Trophoblast cell (in vitro differentiated cells and primary cell): Measurements from ENCODE around the gene MRPS9.

Experiments used
- DNase-seq, 2 donors: peaks; one replicate each; pipeline ENCODE4 v3.0.0-alpha.2; 2016
- H2AFZ ChIP-seq: 2 replicates; pipeline ENCODE4 v1.6.1; 2013; ENCODE audit warnings: low read length, moderate library complexity, mild to moderate bottlenecking; ENCODE audit not compliant: insufficient read depth, poor library complexity
- H2AK5ac ChIP-seq: 2 replicates; pipeline ENCODE4 v1.6.1; 2013; ENCODE audit warnings: mild to moderate bottlenecking, low read length
- H2BK120ac ChIP-seq: 2 replicates; pipeline ENCODE4 v1.6.1; 2013; ENCODE audit warnings: low read length, mild to moderate bottlenecking, moderate library complexity; ENCODE audit not compliant: insufficient read depth, poor library complexity
- H2BK12ac ChIP-seq: 2 replicates; pipeline ENCODE4 v1.6.1; 2013; ENCODE audit warnings: mild to moderate bottlenecking, low read length, moderate library complexity
- H2BK5ac ChIP-seq: 2 replicates; pipeline ENCODE4 v1.6.1; 2013; ENCODE audit warnings: low read length, low read depth, moderate library complexity, mild to moderate bottlenecking; ENCODE audit not compliant: poor library complexity
- H3K14ac ChIP-seq: 2 replicates; pipeline ENCODE4 v1.6.1; 2013; ENCODE audit warnings: mild to moderate bottlenecking, low read length
- H3K18ac ChIP-seq: 2 replicates; pipeline ENCODE4 v1.6.1; 2013; ENCODE audit warnings: mild to moderate bottlenecking, low read length
- H3K23ac ChIP-seq: 2 replicates; pipeline ENCODE4 v1.6.1; 2013; ENCODE audit warnings: low read length
- H3K27ac ChIP-seq: 2 replicates; pipeline ENCODE4 v1.5.1; 2013; ENCODE audit warnings: low read depth, mild to moderate bottlenecking, inconsistent platforms, low read length, moderate library complexity
- H3K27me3 ChIP-seq: 2 replicates; pipeline ENCODE4 v1.6.1; 2013; ENCODE audit warnings: inconsistent platforms, mild to moderate bottlenecking, low read length, moderate library complexity; ENCODE audit not compliant: insufficient read depth
- H3K36me3 ChIP-seq, 2 experiments: 1 replicate in 1 of 2; 2 replicates in 1 of 2; pipeline ENCODE4 v1.6.1; 2013; ENCODE audit warnings: low read length in 2 of 2, mild to moderate bottlenecking in 2 of 2, moderate library complexity in 1 of 2; ENCODE audit not compliant: insufficient read depth in 2 of 2, control insufficient read depth in 1 of 2
- H3K4ac ChIP-seq: 2 replicates; pipeline ENCODE4 v1.6.1; 2013; ENCODE audit warnings: low read depth, mild to moderate bottlenecking, low read length, moderate library complexity
- H3K4me1 ChIP-seq, 2 experiments: 1 replicate in 1 of 2; 2 replicates in 1 of 2; pipeline ENCODE4 v1.6.1; 2013; ENCODE audit warnings: low read length in 2 of 2, mild to moderate bottlenecking in 2 of 2, moderate library complexity in 1 of 2; ENCODE audit not compliant: insufficient read depth in 2 of 2, control insufficient read depth in 1 of 2
- H3K4me2 ChIP-seq: 2 replicates; pipeline ENCODE4 v1.6.1; 2013; ENCODE audit warnings: inconsistent platforms, mild to moderate bottlenecking, low read length, moderate library complexity
- H3K4me3 ChIP-seq: 2 replicates; pipeline ENCODE4 v1.5.1; 2013; ENCODE audit warnings: mild to moderate bottlenecking, low read depth, low read length, inconsistent platforms
- H3K79me1 ChIP-seq: one replicate; pipeline ENCODE4 v1.6.1; 2013; ENCODE audit warnings: low read length
- H3K79me2 ChIP-seq: 2 replicates; pipeline ENCODE4 v1.6.1; 2013; ENCODE audit warnings: low read length, mild to moderate bottlenecking; ENCODE audit not compliant: control insufficient read depth, insufficient read depth, poor library complexity
- H3K9ac ChIP-seq: 2 replicates; pipeline ENCODE4 v1.6.1; 2013; ENCODE audit warnings: mild to moderate bottlenecking, low read length
- H3K9me3 ChIP-seq: 2 replicates; pipeline ENCODE4 v1.6.1; 2013; ENCODE audit warnings: low read depth, mild to moderate bottlenecking, control low read depth, inconsistent platforms, low read length; ENCODE audit not compliant: insufficient read depth
- H4K12ac ChIP-seq: 2 replicates; pipeline ENCODE4 v1.6.1; 2013; ENCODE audit warnings: low read depth, mild to moderate bottlenecking, low read length, moderate library complexity
- H4K8ac ChIP-seq: 2 replicates; pipeline ENCODE4 v1.6.1; 2013; ENCODE audit warnings: low read depth, mild to moderate bottlenecking, low read length, moderate library complexity
- H4K91ac ChIP-seq: one replicate; pipeline ENCODE4 v1.6.1; 2013; ENCODE audit warnings: low read depth, mild to moderate bottlenecking, low read length, moderate library complexity
- WGBS: extraction: QIAGEN DNeasy Blood & Tissue Kit; methylation state at CpG from one replicate; pipeline ENCODE4 v1.1.7; 2013; ENCODE audit warnings: missing lambda C conversion rate; ENCODE audit not compliant: insufficient read length, insufficient coverage; ENCODE audit errors: extremely low coverage; 5-methylcytosine and 5-hydroxymethylcytosine counted together

MRPS9 gene

DNA sequence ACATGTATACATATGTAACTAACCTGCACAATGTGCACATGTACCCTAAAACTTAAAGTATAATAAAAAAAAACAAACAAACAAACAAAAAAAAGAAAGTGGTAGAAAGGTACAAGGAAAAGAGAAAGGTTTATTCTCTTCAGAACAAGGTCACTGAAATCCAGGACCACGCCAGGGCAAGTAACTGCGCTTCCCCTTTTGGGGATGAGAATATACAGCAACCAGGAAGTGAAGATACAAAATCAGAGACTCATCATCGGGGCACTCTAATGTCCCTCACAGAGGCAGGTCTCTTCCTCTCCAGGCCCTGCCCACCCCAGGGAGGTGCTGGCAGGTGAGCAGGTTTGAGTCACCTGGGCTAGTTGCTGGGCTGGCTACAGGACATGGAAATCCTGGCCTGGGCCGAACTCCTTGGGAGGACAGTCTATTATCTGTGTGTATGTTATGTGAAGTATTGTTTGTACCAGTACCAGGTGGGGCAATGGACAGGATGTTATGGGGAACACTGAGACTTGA lies 103.3 kb downstream of the MRPS9 start:
- Histone ChIP-seq H3K18ac (no peak overlapping the region), H3K4me3 (no peak overlapping the region), H3K14ac (no peak overlapping the region), H3K27ac (no peak overlapping the region), H4K8ac (no peak overlapping the region), H2AFZ (no peak overlapping the region), H3K9me3 (no peaks in the 10 kb centered on the region), H3K27me3 (peaks cover 18% of the 10 kb centered on the region), H4K12ac (no peak overlapping the region), H3K4me1 (peaks cover 3 to 6% of the 10 kb centered on the region in 2 experiments), H2AK5ac (no peak overlapping the region), H2BK5ac (no peak overlapping the region), H2BK12ac (no peak overlapping the region), H3K4me2 (no peak overlapping the region), H3K4ac (no peak overlapping the region), H3K79me2 (no peaks in the 10 kb centered on the region), H3K79me1 (peaks cover 1% of the 10 kb centered on the region), H3K36me3 (no peaks in the 10 kb centered on the region), H4K91ac (no peak overlapping the region), H2BK120ac (no peak overlapping the region), H3K23ac (no peak overlapping the region), H3K9ac (no peak overlapping the region)
- no CpG with 5 or more reads among the region's 4 CpGs for WGBS
- no peak for DNase-seq

DNA sequence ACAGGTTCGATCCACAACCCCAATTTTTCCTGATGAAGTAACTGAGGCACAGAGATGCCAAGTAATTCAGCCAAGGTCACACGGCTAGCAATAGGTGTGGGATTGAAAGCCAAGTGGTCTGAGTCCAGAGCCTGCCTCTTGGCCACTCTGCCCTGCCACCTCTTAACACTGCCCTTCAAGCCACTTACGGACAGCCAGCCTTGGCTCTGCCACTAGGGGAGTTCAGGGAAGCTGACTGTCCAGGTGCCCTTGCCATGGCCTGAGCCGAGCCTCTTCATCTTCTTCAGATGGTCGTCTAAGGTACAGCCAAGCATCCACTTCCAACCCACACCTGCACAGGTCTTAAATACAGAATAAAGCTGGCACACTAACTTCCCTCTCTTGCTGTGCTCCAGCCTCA lies 104.4 kb downstream of the MRPS9 start:
- H2AK5ac ChIP-seq, result no peak overlapping the region
- no peaks in the 10 kb centered on the region for H3K36me3 ChIP-seq
- peaks cover 3 to 6% of the 10 kb centered on the region in 2 experiments for H3K4me1 ChIP-seq
- no peak overlapping the region for H2BK12ac ChIP-seq
- no peak overlapping the region for H3K18ac ChIP-seq
- peaks cover under 1% of the 10 kb centered on the region for H3K9me3 ChIP-seq
- H3K23ac ChIP-seq, result no peak overlapping the region
- H4K91ac ChIP-seq, result no peak overlapping the region
- H2AFZ ChIP-seq, result no peak overlapping the region
- H3K4me2 ChIP-seq, result no peak overlapping the region
- no peak overlapping the region for H3K9ac ChIP-seq
- no peaks in the 10 kb centered on the region for H3K79me2 ChIP-seq
- H4K12ac ChIP-seq, result no peak overlapping the region
- WGBS, result no CpG with 5 or more reads among the region's 5 CpGs
- H3K4ac ChIP-seq, result no peak overlapping the region
- H3K27me3 ChIP-seq, result peaks cover 18% of the 10 kb centered on the region
- no peak overlapping the region for H2BK5ac ChIP-seq
- no peak overlapping the region for H3K4me3 ChIP-seq
- H3K79me1 ChIP-seq, result peaks cover 1% of the 10 kb centered on the region
- H3K14ac ChIP-seq, result no peak overlapping the region
- H2BK120ac ChIP-seq, result no peak overlapping the region
- H4K8ac ChIP-seq, result no peak overlapping the region
- no peak overlapping the region for H3K27ac ChIP-seq
- DNase-seq, result no peak

DNA sequence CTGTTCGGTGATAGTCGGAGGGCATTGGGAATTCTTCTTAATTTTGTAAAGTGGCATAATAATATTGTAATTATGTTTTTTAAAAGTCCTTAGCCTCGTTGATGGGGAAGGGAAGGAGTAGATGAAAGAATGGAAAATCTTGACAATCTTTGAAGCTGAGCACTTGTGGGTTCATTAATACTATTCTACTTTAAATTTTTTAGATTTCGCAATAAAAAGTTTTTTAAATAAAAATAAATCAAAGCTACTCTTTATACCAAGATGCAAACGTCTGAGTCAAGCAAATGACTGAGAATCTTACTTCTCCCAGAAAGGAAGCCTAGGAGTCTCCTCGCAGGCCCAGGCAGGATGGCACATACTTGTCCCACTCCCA lies 105.2 kb downstream of the MRPS9 start:
- H3K4me3 ChIP-seq, result no peak overlapping the region
- no peak overlapping the region for H3K27ac ChIP-seq
- no peaks in the 10 kb centered on the region for H3K79me2 ChIP-seq
- no peak overlapping the region for H2AFZ ChIP-seq
- no peak overlapping the region for H3K14ac ChIP-seq
- no peak for DNase-seq
- no peak overlapping the region for H4K12ac ChIP-seq
- no peak overlapping the region for H2BK12ac ChIP-seq
- H3K23ac ChIP-seq, result no peak overlapping the region
- H3K36me3 ChIP-seq, result no peaks in the 10 kb centered on the region
- H3K4me2 ChIP-seq, result peak overlapping the region; percentile 91
- H3K4me1 ChIP-seq, result peaks cover 3 to 6% of the 10 kb centered on the region in 2 experiments
- no peak overlapping the region for H3K18ac ChIP-seq
- H4K91ac ChIP-seq, result no peak overlapping the region
- no peak overlapping the region for H3K9ac ChIP-seq
- H3K9me3 ChIP-seq, result peaks cover 2% of the 10 kb centered on the region
- no peak overlapping the region for H2BK120ac ChIP-seq
- H3K4ac ChIP-seq, result no peak overlapping the region
- H2BK5ac ChIP-seq, result no peak overlapping the region
- WGBS, result no CpG with 5 or more reads among the region's 6 CpGs
- no peak overlapping the region for H2AK5ac ChIP-seq
- no peak overlapping the region for H4K8ac ChIP-seq
- peaks cover 18% of the 10 kb centered on the region for H3K27me3 ChIP-seq
- H3K79me1 ChIP-seq, result peaks cover 1% of the 10 kb centered on the region

DNA sequence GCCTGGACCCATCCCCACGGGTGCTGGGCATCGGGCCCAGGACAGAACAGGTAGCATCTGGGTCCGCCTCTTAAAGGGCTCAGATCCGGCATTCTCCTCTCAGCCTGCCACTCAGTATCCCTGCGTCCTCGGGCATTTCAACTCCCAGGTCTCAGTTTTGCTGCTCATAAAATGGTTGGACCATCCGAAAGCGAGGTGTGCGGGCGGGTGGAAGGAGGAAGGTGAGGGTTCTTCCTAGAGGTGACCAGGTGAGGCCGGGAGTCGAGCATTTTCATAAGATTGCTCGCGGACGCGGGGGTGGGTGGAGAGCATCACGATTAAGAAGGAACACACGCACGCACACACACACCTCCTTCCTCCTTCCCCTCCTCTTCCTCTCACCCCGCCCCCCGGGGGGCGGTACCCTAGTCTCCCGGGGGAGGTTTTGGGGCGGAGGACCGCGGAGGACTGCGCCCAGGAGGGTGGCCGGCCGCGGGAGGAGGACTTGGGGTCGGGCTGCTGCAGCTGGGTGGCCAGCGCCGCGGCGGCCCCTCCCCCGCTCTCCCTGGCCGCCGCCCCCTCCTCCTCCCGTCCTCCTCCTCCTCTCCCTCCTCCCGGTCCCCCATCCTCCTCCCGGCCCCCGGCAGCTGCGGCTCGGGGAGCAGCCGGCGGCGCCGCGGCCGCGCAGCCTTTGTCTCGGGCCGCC lies 105.7 kb downstream of the MRPS9 start:
- Histone ChIP-seq H2BK5ac (no peak overlapping the region), H4K12ac (peak overlapping the region; percentile 36), H3K36me3 (no peaks in the 10 kb centered on the region), H3K79me2 (no peaks in the 10 kb centered on the region), H3K4me1 (peaks cover 3 to 6% of the 10 kb centered on the region in 2 experiments), H2AFZ (peak overlapping the region; percentile 74), H3K23ac (no peak overlapping the region), H2AK5ac (no peak overlapping the region), H4K91ac (no peak overlapping the region), H3K18ac (no peak overlapping the region), H3K27me3 (peaks cover 18% of the 10 kb centered on the region), H3K9ac (peak overlapping the region; percentile 51), H3K27ac (no peak overlapping the region), H3K4ac (no peak overlapping the region), H2BK120ac (no peak overlapping the region), H3K4me2 (peak overlapping the region; percentile 91), H2BK12ac (no peak overlapping the region), H3K14ac (peak overlapping the region; percentile 14), H3K9me3 (peaks cover 2% of the 10 kb centered on the region), H3K79me1 (peaks cover 1% of the 10 kb centered on the region), H3K4me3 (peak overlapping the region; percentile 67), H4K8ac (peak overlapping the region; percentile 58)
- no peak for DNase-seq
- no CpG with 5 or more reads among the region's 53 CpGs for WGBS
